Measurements from ENCODE around the gene COL6A1.
"Not testable (repeated sequence)": the region's sequence is repeated elsewhere in the genome, so short reads cannot be mapped to it uniquely, and the experiment has no call there.

COL6A1 gene

GRCh38 chr21:45945066-45945867, 36.3 kb upstream of the COL6A1 start:
- DNase-seq = no peak

DNA sequence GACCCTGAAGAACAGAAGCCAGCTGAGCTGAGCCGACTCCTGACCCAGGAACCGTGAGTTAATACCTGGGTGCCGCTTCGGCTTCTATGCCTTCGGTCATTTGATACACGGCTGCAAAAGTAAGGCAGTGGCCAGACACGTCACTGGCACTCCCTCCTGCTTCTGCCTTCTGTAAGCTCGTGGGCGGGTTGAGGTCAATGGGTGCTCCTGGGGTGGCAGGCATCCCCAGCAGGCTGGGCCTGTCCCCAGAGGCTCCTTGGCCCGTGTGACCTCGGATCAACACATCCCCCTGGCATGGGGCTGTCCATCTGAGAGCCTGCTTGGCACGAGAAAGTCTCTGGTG, 35.7 kb upstream of the COL6A1 start:
- DNase-seq = no peak

GRCh38 chr21:45947296-45947695, 34.3 kb upstream of the COL6A1 start:
- no peak for DNase-seq

DNA sequence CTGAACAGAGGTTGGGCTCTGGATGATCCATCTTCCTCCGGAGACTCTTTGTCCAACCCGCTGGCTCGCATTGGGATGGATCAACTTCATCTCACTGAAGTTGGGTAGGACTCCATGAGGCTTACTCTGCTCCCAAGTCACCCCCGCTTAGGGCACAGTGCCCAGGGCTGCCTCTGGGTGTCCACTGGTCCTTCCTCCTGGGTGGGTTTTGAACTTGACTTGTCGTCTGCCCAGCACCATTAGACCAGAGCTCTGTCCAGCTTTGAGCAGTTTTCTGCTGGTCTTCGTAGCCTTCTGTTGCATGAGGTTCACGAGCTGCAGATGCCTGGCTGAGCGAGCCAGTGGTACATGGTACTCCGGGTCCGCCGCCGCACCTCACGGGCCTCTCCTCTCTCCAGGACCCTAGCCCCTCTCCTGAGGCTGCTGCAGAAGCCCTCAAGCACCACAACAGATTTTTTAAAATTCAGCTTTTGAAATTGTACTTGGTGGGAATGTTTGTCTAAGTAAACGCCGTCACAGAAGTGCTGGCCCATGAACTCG, 33.8 kb upstream of the COL6A1 start:
- DNase-seq = no peak

DNA sequence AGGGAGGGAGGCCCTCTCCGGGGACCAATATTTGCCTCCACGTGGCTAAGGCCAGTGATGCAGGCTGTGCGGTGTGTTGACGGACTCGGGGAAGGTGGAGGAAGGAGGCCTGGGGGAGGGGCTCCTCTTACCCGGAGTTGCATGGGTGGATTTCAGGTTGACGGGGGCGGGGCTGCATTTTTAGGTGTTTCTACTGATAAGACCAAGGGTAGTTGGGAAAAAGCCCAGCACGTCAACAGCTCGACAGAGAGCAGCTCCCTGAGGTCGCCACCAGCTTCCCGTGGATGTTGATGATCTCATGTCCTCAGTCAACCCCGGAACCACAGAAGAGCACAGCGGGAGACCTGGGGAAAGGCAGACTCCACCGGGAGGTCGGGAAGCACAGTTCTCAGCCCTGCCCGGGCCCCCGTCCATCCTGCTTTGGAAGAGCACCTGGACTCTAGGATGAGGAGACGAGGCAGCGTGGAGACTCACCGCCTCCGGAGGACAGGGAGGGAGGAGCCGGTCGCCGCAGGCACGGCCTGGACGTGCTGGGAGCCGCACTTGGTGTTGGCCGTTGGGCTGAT, 32.9 kb upstream of the COL6A1 start:
- no peak for DNase-seq

GRCh38 chr21:45949928-45950739, 31.4 kb upstream of the COL6A1 start:
- DNase-seq = no peak

DNA sequence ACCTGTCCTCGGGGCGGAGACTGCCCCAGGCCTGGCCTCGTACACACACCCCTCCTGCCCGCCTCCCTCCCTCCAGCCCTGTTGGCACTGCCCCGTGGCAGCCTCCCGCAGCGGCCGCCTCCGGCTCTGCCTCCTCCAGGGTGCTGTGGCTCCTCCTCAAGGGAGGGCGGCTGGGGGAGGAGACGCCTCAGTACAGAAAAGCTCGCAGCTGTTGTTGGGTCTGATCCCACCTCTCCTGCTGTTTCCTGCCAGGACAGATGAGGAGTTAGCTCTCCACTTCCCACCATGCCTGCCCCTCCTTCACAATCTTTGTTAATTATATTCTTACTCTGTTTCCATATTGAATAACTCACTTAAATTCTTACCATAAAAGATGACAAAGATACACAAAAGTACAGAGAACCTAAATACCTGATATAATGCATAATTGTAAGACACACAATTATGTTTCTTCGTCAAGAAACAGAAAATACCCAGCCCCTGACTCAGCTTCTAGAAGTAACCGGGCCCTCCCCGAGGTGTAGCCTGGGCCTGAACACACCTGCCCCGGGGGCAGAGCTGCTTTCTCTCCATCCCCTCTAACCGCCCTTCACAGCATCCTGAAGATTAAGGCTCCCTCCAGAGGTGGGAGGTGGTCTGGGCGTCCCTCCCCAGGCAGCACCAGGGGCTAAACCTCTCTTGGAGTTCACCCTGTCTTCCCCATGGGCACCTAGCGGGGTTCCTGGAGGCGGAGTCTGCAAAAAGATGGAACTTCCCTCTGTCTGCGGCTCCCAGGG, 30.6 kb upstream of the COL6A1 start:
- DNase-seq = peak; percentile 6

DNA sequence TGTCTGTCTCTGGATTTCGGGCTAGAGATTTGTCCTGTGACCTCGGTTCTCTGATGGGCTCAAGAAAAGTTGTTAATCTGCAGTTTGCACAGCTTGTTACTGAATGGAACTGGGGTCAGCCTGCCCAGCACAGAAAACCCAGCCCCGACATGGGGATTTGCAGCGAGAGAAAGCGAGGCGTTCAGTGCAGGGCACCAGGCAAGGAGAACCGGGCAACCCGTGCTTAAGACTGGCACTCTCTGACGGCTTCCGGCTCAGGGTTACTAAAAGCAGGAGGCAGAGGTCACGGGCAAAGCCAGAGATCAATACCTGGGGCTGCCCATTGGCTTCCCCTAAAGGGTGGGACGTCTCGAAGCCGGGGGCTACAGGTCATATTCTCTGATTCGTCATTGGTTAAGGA, 29.9 kb upstream of the COL6A1 start:
- DNase-seq = no peak

DNA sequence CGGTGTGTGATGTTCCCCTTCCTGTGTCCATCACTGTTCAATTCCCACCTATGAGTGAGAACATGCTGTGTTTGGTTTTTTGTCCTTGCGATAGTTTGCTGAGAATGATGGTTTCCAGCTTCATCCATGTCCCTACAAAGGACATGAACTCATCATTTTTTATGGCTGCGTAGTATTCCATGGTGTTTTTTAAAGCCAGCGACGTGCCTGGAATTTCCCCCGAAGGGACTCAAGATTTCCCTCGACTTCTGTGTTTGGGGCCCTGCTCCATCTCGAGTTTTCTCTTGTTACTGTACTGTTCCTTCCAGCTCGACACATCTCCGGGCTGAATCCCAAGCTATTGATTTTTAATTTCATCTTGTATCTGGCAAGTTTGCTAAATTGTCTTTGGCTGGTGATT, 29.0 kb upstream of the COL6A1 start:
- not testable (repeated sequence) for DNase-seq

- no peak for DNase-seq
Observed at GRCh38 chr21:45952974-45953373, 28.6 kb upstream of the COL6A1 start.

DNA sequence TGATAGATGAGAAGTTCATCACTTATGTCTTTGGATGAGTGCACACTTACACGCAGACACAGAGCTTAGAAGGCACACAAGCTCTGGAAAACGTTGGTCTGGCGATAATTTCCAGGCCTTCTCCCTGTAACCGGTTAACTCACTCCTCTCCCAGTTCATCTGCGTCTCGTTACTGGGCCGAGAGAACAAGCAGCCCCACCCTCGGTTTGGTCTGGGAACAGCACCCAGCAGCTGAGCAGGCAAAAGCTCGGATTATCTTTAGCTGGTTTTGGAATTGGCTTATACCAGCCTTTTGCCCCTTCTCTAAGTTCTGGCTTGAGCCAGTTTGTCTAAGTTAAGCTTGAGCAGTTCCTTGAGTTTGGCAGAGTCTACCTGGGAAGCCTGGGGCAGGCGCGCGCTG, 27.3 kb upstream of the COL6A1 start:
- DNase-seq = no peak

- no peak for DNase-seq
Observed at GRCh38 chr21:45954921-45955320, 26.6 kb upstream of the COL6A1 start.

DNA sequence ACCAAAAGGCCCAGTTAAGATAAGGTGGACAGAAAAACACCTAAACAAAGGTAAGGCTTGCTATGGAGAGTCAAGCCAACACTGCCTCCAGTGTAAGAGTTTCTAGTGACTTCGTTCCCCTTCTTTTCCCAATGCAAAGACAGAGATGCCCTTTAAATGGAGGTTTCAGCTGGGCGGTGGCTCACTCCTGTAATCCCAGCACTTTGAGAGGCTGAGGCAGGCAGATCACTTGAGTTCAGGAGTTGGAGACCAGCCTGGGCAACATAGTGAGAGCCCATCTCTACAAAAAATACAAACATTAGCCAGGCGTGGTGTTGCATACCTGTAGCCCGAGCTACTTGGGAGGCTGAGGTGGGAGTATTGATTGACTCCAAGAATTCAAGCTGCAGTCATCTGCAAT, 24.0 kb upstream of the COL6A1 start:
- no peak for DNase-seq

DNA sequence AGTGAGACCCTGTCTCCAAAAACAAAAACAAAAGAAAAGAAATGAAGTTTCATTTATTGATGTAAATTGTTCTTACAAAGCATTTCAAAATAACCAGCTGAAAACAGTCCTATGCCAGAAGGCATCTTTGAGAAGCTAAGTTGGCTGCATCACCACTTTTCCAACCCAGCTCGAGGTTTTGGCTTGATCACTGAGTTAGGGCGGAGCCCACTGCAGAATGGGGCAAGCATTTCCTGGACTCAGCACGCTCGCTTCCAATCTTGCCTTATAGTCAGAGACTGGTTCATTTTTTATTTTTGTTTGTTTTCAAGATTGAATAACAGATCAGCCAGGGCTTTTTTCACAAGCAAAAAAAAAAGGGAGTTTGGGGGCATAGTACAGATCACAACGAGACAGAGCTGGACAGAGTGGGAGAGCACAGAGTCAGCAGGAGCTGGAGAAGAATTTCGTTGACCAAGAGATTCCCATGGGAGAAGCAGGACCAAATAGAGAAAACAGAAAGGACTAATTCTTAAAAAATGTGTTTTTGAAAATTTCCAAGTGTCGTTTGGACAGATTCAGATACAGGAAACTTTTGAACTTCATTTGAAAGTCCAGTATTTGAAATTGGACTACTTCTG, 23.5 kb upstream of the COL6A1 start:
- DNase-seq = no peak

GRCh38 chr21:45959182-45959581, 22.4 kb upstream of the COL6A1 start:
- no peak for DNase-seq

DNA sequence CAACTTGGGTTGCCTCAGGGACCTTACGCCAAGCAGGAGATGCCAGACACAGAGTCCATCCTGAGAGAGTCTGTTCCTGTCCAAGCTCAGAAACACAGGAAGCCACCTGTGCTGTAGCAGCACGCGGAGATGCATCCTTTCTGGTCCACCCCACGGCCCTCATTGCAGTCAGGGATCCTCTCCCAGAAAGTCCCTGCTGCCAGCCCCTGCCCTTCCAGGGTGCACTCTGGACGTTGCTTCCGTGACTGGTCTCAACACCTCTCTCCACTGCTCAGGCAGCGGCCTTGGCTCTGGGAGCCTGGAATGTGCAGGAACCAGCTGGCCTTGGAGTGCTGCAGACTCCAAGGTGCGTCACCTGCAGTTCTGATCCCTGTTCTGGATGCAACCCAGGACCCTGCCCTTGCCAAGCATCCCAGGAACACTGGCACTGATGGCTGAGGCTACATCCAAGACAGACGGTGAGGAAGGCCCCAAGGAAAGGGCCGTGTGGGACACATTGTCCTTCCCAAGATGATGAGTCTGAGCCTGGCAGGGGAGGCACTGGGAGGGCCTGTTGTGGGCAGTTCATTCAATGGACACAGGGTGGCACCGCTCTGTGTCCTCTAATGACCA, 21.7 kb upstream of the COL6A1 start:
- DNase-seq = no peak

GRCh38 chr21:45961408-45961807, 20.2 kb upstream of the COL6A1 start:
- not testable (repeated sequence) for DNase-seq

DNA sequence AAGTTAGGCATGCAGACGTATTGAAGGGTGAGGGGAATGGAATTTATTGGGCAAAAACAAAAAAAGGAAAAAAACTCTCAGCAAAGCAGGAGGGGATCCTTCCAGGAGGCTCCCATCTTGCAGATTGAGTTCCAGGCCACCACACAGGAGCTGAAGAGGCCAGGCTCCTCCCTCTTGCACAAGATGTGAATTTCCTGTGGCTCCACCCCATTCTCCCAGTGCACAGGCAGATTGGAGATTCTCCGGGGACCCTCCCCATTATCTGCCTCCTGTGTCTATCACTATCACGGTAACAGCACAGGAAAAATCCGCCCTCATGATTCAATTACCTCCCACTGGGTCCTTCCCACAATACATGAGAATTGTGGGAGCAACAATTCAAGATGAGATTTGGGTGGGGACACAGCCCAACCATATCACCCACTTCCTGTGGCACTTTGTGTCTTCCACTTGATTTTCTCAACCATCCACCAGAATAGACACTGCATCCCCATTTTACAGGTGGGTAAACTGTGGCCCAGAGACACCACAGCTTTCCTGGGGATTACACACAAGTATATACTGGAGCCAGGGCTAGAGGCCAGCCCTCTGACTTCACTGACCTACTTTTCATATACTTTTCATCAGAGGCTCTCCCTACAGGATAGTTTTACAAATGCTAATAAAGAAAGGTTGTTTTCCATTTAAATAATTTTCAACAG, 18.9 kb upstream of the COL6A1 start:
- no peak for DNase-seq

- no peak for DNase-seq
Observed at GRCh38 chr21:45963232-45963570, 18.4 kb upstream of the COL6A1 start.

DNA sequence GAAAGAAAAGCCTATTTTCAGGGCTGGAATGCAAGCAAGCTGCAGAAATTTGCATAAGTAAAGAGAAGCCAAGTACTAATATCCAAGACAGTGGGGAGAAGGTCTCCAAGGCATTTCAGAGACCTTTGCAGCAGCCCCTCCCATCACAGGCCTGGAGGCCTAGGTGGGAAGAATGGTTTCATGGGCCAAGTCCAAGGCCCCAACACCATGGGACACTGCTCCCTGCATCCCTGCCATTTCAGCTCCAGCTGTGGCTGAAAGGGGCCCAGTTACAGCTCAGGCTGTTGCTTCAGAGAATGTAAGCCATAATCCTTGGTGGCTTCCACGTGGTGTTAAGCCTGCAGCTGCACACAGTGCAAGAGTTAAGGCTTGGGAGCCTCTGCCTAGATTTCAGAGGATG, 16.9 kb upstream of the COL6A1 start:
- DNase-seq = no peak

- DNase-seq = no peak
Observed at GRCh38 chr21:45965084-45965809, 16.3 kb upstream of the COL6A1 start.

Measured in NCI-H510A treated with DMSO at 0.1 percent for 48 hours (cell line).